ENCODE measurements around the gene GALNT16. TPM values are rescaled to one million over a fixed set of nuclear protein-coding genes. Genes with fewer than 3 reads are reported as not detected.

Gene GALNT16
- total RNA-seq, 2 experiments from 2014 or later = not detected

GRCh38 chr14:69249603-69250002 lies 10.4 kb upstream of the GALNT16 start:
- CTCF ChIA-PET = no interaction called here

GRCh38 chr14:69252851-69253250 lies 7.1 kb upstream of the GALNT16 start:
- Mint-ChIP-seq H3K4me3 (no peak overlapping the region), H3K27ac (no peak overlapping the region), H3K4me1 (ENCODE audit: low read depth) (no peaks in the 10 kb centered on the region), H3K27me3 (peaks cover 31% of the 10 kb centered on the region), H3K36me3 (ENCODE audit: low read depth) (no peaks in the 10 kb centered on the region), H3K9me3 (no peaks in the 10 kb centered on the region)
- DNase-seq (no peak), ATAC-seq (ENCODE audit: poor library complexity) (no peak)
- peaks cover 0 to 3% of the 10 kb centered on the region in 2 experiments for H3K9me3 ChIP-seq (ENCODE audit: control insufficient read depth in 1 of 2, insufficient read depth in 1 of 2, low read length in 2 of 2)
- no peak for TF ChIP-seq CTCF (IDR thresholded peaks at IDR 0.05)
- intact Hi-C loops (cut with DNase I, micrococcal nuclease) = no loop called here
- H3K27me3 ChIP-seq (ENCODE audit: control insufficient read depth in 1 of 2, insufficient read depth in 2 of 2, low read length in 2 of 2) = peaks cover 3 to 8% of the 10 kb centered on the region in 2 experiments
- no peaks in the 10 kb centered on the region for H3K36me3 ChIP-seq (ENCODE audit: insufficient read depth, low read length)
- H3K27ac ChIP-seq (ENCODE audit: low read depth in 1 of 2, low read length in 2 of 2) = no peak overlapping the region
- ChIA-PET POLR2A (no interaction called here), CTCF (no interaction called here)
- H3K4me3 ChIP-seq (ENCODE audit: low read length) = no peak overlapping the region
- no peaks in the 10 kb centered on the region for H3K4me1 ChIP-seq (ENCODE audit: insufficient read depth, low read length)

More at GRCh38 chr14:69249603-69250002, 10.4 kb upstream of the GALNT16 start:
- Mint-ChIP-seq H3K27me3 (peaks cover 7% of the 10 kb centered on the region), H3K4me3 (no peak overlapping the region), H3K4me1 (ENCODE audit: low read depth) (no peaks in the 10 kb centered on the region), H3K36me3 (ENCODE audit: low read depth) (no peaks in the 10 kb centered on the region), H3K27ac (no peak overlapping the region), H3K9me3 (no peaks in the 10 kb centered on the region)
- Histone ChIP-seq H3K4me1 (ENCODE audit: insufficient read depth, low read length) (no peaks in the 10 kb centered on the region), H3K36me3 (ENCODE audit: insufficient read depth, low read length) (no peaks in the 10 kb centered on the region), H3K4me3 (ENCODE audit: low read length) (no peak overlapping the region), H3K9me3 (ENCODE audit: control insufficient read depth in 1 of 2, insufficient read depth in 1 of 2, low read length in 2 of 2) (no peaks in the 10 kb centered on the region), H3K27me3 (ENCODE audit: control insufficient read depth in 1 of 2, insufficient read depth in 2 of 2, low read length in 2 of 2) (no peaks in the 10 kb centered on the region), H3K27ac (ENCODE audit: low read depth in 1 of 2, low read length in 2 of 2) (no peak overlapping the region)
- DNase-seq (no peak), ATAC-seq (ENCODE audit: poor library complexity) (no peak)
- no peak for TF ChIP-seq CTCF (IDR thresholded peaks at IDR 0.05)
- intact Hi-C loops (cut with DNase I, micrococcal nuclease) = no loop called here
- POLR2A ChIA-PET = no interaction called here

- Histone ChIP-seq H3K27me3 (ENCODE audit: control insufficient read depth in 1 of 2, insufficient read depth in 2 of 2, low read length in 2 of 2) (peaks cover 39 to 60% of the 10 kb centered on the region in 2 experiments), H3K36me3 (ENCODE audit: insufficient read depth, low read length) (no peaks in the 10 kb centered on the region), H3K4me3 (ENCODE audit: low read length) (no peak overlapping the region), H3K9me3 (ENCODE audit: control insufficient read depth in 1 of 2, insufficient read depth in 1 of 2, low read length in 2 of 2) (peaks cover 0 to 3% of the 10 kb centered on the region in 2 experiments), H3K4me1 (ENCODE audit: insufficient read depth, low read length) (peaks cover 10% of the 10 kb centered on the region), H3K27ac (ENCODE audit: low read depth in 1 of 2, low read length in 2 of 2) (no peak overlapping the region)
- peaks cover 4% of the 10 kb centered on the region for H3K4me1 Mint-ChIP-seq (ENCODE audit: low read depth)
- ChIA-PET POLR2A (no interaction called here), CTCF (no interaction called here)
- ATAC-seq (ENCODE audit: poor library complexity) = no peak
- H3K9me3 Mint-ChIP-seq = no peaks in the 10 kb centered on the region
- H3K4me3 Mint-ChIP-seq = no peak overlapping the region
- intact Hi-C loops (cut with DNase I, micrococcal nuclease) = no loop called here
- no peak overlapping the region for H3K27ac Mint-ChIP-seq
- no peak for TF ChIP-seq CTCF (IDR thresholded peaks at IDR 0.05)
- no peak for DNase-seq
- H3K36me3 Mint-ChIP-seq (ENCODE audit: low read depth) = no peaks in the 10 kb centered on the region
- peaks cover 72% of the 10 kb centered on the region for H3K27me3 Mint-ChIP-seq
These were observed 811 bp upstream of the GALNT16 start for GRCh38 chr14:69259168-69259526.

All from CD4-positive, alpha-beta T cell (primary cell).